Progenitor cell of endocrine pancreas (in vitro differentiated cells): ENCODE data around the gene WDCP. TPM values are rescaled to one million over a fixed set of nuclear protein-coding genes. Genes with fewer than 3 reads are reported as not detected.

Source experiments
- DNase-seq: peaks from one replicate; pipeline ENCODE4 v3.0.0; 2021; ENCODE audit warnings: low spot score; ENCODE audit not compliant: unreplicated experiment
- H3K27ac Mint-ChIP-seq: 2 replicates; pipeline ENCODE4 v1.8.0; 2021; ENCODE audit warnings: mild to moderate bottlenecking, moderate library complexity, mixed read lengths
- H3K27me3 Mint-ChIP-seq: 2 replicates; pipeline ENCODE4 v1.8.0; 2021; ENCODE audit warnings: mixed read lengths
- H3K36me3 Mint-ChIP-seq: 2 replicates; pipeline ENCODE4 v1.8.0; 2022; ENCODE audit warnings: mixed read lengths; ENCODE audit not compliant: insufficient read depth
- H3K4me1 Mint-ChIP-seq: 2 replicates; pipeline ENCODE4 v1.8.0; 2021; ENCODE audit warnings: low read depth, mixed read lengths
- H3K4me3 Mint-ChIP-seq: 2 replicates; pipeline ENCODE4 v1.8.0; 2021; ENCODE audit warnings: low read depth, mild to moderate bottlenecking, moderate library complexity, mixed read lengths
- H3K9me3 Mint-ChIP-seq: 2 replicates; pipeline ENCODE4 v1.8.0; 2021; ENCODE audit warnings: low read depth, mixed read lengths
- total RNA-seq: library from RNA; stranded (reverse); gene quantifications from 2 replicates; pipeline ENCODE4 v1.2.1, GENCODE V29; 2021
- TF ChIP-seq, protein P1 (sequence below): fragments of 200-600 bp; sonication (generic); IDR thresholded peaks from one replicate; pipeline ENCODE4 v1.5.0; 2021; ENCODE audit warnings: antibody characterized with exemption, mild to moderate bottlenecking; ENCODE audit not compliant: unreplicated experiment

WDCP gene
- total RNA-seq, 1 donor from 2014 or later = 23.7 TPM

DNA sequence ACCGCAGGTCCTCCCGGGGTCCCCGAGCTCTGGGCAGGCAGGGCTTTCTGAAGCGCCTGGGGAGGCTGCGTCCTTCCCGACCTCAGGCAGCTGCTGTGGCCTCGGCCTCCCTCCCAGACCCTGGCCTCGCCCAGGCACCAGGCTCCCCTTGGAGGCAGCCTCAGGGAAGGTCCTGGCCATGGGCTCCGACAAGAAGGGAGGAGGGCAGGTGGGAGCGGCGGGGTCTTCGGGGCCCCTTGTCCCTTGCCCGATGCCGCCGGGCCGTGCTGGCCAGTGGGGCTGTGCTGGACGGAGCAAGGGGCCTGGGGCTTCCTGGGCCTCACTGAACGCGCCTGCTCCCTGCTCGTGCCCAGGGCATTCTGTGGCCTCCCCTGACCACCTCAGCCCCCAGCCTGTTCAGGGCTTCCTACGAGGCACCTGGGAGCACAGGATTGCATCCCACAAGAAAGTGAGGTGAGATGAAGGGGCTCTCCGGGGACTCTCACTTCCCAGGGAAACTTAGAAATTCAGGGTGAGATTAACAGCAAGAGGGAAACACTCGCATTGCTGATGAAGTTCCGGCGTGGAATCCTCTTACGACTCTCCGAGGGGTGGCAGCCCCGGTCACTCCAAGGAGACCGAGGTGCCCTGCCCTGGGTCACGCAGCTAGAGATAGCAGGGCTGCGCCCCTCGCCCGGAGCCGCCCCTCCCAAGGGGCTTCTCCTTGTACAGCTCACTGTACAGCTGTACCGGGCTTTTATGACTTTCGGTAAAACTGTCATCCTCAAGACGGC is 36.5 kb downstream of the WDCP start:
- Mint-ChIP-seq H3K4me3 (no peak overlapping the region), H3K9me3 (no peaks in the 10 kb centered on the region), H3K4me1 (peaks cover 6% of the 10 kb centered on the region), H3K27ac (no peak overlapping the region), H3K27me3 (peaks cover 36% of the 10 kb centered on the region), H3K36me3 (no peaks in the 10 kb centered on the region)
- TF ChIP-seq, protein P1, sequence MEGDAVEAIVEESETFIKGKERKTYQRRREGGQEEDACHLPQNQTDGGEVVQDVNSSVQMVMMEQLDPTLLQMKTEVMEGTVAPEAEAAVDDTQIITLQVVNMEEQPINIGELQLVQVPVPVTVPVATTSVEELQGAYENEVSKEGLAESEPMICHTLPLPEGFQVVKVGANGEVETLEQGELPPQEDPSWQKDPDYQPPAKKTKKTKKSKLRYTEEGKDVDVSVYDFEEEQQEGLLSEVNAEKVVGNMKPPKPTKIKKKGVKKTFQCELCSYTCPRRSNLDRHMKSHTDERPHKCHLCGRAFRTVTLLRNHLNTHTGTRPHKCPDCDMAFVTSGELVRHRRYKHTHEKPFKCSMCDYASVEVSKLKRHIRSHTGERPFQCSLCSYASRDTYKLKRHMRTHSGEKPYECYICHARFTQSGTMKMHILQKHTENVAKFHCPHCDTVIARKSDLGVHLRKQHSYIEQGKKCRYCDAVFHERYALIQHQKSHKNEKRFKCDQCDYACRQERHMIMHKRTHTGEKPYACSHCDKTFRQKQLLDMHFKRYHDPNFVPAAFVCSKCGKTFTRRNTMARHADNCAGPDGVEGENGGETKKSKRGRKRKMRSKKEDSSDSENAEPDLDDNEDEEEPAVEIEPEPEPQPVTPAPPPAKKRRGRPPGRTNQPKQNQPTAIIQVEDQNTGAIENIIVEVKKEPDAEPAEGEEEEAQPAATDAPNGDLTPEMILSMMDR = no peak
- DNase-seq = no peak

DNA sequence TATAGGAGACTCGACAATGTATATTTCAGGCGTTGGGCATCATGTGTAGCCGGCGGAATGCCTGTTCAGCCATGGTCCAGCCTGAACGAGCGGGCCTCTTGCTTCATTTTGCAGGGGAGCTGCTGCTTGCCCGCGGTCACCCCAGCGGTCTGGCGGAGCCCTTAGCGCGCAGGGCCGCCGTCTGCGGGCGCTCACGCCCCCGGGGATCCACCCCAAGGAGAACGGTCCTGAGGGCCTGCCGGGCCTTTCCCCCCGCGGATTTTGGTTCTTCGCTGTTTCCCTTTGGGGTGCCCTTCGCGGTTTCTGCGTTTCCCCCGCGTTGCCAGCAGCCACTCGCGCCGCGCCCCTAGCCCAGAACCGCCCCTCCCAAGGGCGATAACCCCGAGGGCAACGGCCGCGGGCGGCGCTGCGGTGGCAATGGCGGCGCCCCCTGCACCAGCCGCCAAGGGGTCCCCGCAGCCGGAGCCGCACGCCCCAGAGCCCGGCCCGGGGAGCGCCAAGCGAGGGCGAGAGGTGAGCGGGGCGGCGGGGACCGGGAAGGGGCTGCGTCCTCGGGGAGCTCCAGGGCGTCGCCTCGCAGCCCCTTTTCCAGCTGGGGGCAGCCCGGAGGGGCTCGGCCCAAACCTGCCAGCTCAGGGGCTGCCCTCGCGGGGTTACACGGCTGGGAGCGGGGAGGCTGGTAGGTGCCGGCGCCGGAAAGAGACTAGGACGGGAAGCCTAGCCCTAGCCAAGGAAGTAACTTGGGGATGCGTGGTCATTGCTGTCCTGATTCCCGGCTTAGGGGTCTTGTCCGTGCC is 37.3 kb downstream of the WDCP start, which contains the start of gene MFSD2B:
MFSD2B (plus strand) TSS at position 406 of the 797 bp plus-strand sequence; CDS start at position 418, 12 bp downstream.
- no peak for DNase-seq
- Mint-ChIP-seq H3K4me1 (peaks cover 6% of the 10 kb centered on the region), H3K36me3 (no peaks in the 10 kb centered on the region), H3K27me3 (peaks cover 36% of the 10 kb centered on the region), H3K27ac (no peak within 1 kb of the TSS), H3K4me3 (peak within 1 kb of the TSS; percentile 59), H3K9me3 (no peaks in the 10 kb centered on the region)
- TF ChIP-seq, protein P1 = peak; percentile 12

DNA sequence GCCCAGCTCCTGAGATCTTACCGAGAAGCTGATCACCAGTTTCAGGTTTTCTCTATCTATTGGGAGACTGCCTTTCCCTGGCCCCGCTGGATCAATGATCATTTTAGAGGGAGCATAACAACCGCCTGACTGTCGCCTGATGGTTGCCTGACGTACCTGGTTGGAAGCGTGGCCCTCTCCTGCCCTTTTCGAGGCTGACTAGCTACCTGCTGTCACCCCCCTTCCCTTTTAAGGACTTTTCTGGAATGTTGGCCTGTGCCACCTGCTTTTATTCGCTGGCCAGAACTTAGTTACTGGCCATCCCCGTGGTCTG is 37.9 kb downstream of the WDCP start:
- Mint-ChIP-seq H3K36me3 (no peaks in the 10 kb centered on the region), H3K27me3 (peaks cover 36% of the 10 kb centered on the region), H3K9me3 (no peaks in the 10 kb centered on the region), H3K4me3 (peak overlapping the region; percentile 59), H3K27ac (no peak overlapping the region), H3K4me1 (peaks cover 6% of the 10 kb centered on the region)
- TF ChIP-seq, protein P1 = no peak
- no peak for DNase-seq

DNA sequence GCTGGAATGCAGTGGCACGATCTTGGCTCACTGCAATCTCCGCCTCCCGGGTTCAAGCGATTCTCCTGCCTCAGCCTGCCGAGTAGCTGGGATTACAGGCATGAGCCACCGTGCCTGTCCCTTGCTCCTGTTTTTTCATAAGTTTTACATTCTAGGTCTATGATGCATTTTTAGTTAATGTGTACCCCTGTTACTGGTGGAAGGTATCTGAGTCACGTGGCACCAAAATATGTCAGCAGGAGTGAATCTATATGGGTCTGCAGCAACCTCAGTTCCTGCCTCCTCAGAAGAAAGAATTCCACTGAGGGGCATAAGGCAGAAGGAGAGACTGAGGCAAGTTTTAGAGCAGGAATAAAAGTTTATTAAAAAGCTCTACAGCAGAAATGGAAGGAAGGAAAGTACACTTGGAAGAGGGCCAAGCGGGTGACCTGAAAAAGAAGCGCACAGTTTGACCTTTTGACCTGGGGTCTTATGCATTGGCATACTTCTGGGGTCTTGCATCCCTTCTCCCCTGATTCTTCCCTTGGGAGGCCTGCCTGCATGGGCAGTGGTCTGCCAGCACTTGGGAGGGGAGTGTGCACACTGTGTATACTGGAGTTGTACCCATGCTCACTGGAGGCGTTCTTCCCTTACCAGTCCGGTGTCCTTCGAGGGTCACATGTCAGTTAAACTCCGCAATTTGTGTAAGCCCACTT is 38.4 kb downstream of the WDCP start:
- TF ChIP-seq, protein P1 = no peak
- no peaks in the 10 kb centered on the region for H3K9me3 Mint-ChIP-seq
- DNase-seq = no peak
- no peaks in the 10 kb centered on the region for H3K36me3 Mint-ChIP-seq
- H3K27me3 Mint-ChIP-seq = peaks cover 36% of the 10 kb centered on the region
- peak overlapping the region; percentile 59 for H3K4me3 Mint-ChIP-seq
- peaks cover 6% of the 10 kb centered on the region for H3K4me1 Mint-ChIP-seq
- H3K27ac Mint-ChIP-seq = no peak overlapping the region

DNA sequence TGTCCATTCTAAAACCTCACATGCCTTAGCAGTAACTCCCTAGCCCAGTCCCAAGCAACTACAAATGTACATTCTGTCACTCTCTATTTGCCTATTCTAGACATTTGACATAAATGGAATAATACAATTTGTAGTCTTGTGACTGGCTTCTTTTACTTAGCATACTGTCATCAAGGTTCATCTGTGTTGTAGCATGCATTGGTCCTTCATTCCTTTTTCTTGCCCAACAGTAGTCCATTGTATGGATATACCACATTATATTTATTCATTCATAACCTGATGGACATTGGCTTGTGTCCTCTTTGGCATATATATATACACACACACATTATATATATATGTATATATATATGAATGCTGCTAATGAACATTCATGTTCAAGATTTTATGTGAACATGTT is 39.5 kb downstream of the WDCP start:
- Mint-ChIP-seq H3K4me3 (no peak overlapping the region), H3K4me1 (peaks cover 12% of the 10 kb centered on the region), H3K9me3 (no peaks in the 10 kb centered on the region), H3K27me3 (peaks cover 35% of the 10 kb centered on the region), H3K36me3 (peaks cover 2% of the 10 kb centered on the region), H3K27ac (no peak overlapping the region)
- DNase-seq = no peak
- TF ChIP-seq, protein P1 = no peak
